ENCODE data around the gene GPR153. TPM values are rescaled to one million over a fixed set of nuclear protein-coding genes. Genes with fewer than 3 reads are reported as not detected.

Gene GPR153
- total RNA-seq, 1 donor from 2014 or later, result 16.6 TPM

- intact Hi-C loops (cut with DNase I), result no loop called here
Observed at GRCh38 chr1:6271006-6271405, 10.1 kb upstream of the GPR153 start.

GRCh38 chr1:6270401-6270800, 9.5 kb upstream of the GPR153 start:
- intact Hi-C loops (cut with DNase I), result no loop called here
- H3K36me3 ChIP-seq, result no peaks in the 10 kb centered on the region
- no peak for TF ChIP-seq CTCF (IDR thresholded peaks at IDR 0.05)
- no peaks in the 10 kb centered on the region for H3K4me1 ChIP-seq
- H3K27me3 ChIP-seq (ENCODE audit: low read depth), result no peaks in the 10 kb centered on the region
- H3K4me3 ChIP-seq, result no peak overlapping the region
- no peak for DNase-seq
- no peaks in the 10 kb centered on the region for H3K9me3 ChIP-seq
- no peak for ATAC-seq
- H3K27ac ChIP-seq, result no peak overlapping the region

More at GRCh38 chr1:6271006-6271405, 10.1 kb upstream of the GPR153 start:
- ATAC-seq (no peak), DNase-seq (no peak)
- Histone ChIP-seq H3K36me3 (no peaks in the 10 kb centered on the region), H3K27me3 (ENCODE audit: low read depth) (no peaks in the 10 kb centered on the region), H3K4me3 (no peak overlapping the region), H3K4me1 (peaks cover 6% of the 10 kb centered on the region), H3K27ac (no peak overlapping the region), H3K9me3 (no peaks in the 10 kb centered on the region)
- TF ChIP-seq CTCF (IDR thresholded peaks at IDR 0.05), result no peak

- DNase-seq (no peak), ATAC-seq (no peak)
- Histone ChIP-seq H3K27ac (no peak overlapping the region), H3K27me3 (ENCODE audit: low read depth) (no peaks in the 10 kb centered on the region), H3K9me3 (no peaks in the 10 kb centered on the region), H3K4me1 (no peaks in the 10 kb centered on the region), H3K36me3 (no peaks in the 10 kb centered on the region), H3K4me3 (no peak overlapping the region)
- intact Hi-C loops (cut with DNase I), result no loop called here
- no peak for TF ChIP-seq CTCF (IDR thresholded peaks at IDR 0.05)
Observed at GRCh38 chr1:6269720-6270400, 9.0 kb upstream of the GPR153 start.

DNA sequence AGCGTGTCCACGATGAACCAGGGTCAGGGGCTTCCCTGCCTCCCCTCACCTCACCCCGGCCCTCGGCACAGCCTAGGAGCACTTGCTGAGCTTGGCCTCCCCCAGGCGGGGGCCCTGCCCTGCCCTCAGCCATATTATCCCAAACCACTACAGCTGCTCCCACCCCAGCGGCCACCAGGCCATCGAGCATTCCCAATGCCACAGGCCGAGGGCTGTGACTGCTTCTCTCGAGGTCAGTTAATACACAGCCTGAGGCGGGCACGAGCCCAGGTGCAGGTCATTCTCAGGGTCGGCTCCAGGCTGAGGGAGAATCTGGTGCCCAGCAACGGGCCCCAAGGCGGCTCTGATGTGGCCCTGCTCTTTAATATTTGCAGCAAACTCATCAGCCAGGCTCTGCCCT, 8.4 kb upstream of the GPR153 start:
- TF ChIP-seq CTCF (IDR thresholded peaks at IDR 0.05), result no peak
- intact Hi-C loops (cut with DNase I), result no loop called here
- no peaks in the 10 kb centered on the region for H3K36me3 ChIP-seq
- no peak for ATAC-seq
- H3K4me1 ChIP-seq, result no peaks in the 10 kb centered on the region
- H3K27me3 ChIP-seq (ENCODE audit: low read depth), result no peaks in the 10 kb centered on the region
- no peak for DNase-seq
- no peak overlapping the region for H3K4me3 ChIP-seq
- no peak overlapping the region for H3K27ac ChIP-seq
- H3K9me3 ChIP-seq, result no peaks in the 10 kb centered on the region

DNA sequence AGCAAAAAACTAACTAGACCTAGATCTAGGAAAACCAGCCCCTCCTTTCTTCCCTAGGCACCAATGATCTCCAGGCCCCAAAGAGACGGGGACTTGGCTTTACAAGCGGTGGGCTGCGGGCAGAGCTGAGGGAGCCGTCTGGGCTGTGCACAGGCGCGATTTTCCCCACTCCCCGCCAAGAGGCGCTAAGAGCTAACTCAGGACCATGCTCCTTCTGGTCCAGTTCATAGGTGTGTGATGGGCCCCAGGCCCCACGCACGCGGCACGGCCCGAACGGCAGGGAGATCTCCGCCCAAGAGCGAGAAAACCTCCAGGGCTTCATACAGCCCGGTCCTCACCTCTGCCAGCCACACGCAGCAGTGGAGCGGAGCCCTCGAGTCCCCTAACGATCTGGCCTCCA, 7.5 kb upstream of the GPR153 start:
- no peak for TF ChIP-seq CTCF (IDR thresholded peaks at IDR 0.05)
- H3K4me1 ChIP-seq, result peaks cover 6% of the 10 kb centered on the region
- DNase-seq (no peak), ATAC-seq (no peak)
- intact Hi-C loops (cut with DNase I), result no loop called here
- H3K9me3 ChIP-seq, result no peaks in the 10 kb centered on the region
- no peak overlapping the region for H3K27ac ChIP-seq
- no peaks in the 10 kb centered on the region for H3K36me3 ChIP-seq
- H3K27me3 ChIP-seq (ENCODE audit: low read depth), result no peaks in the 10 kb centered on the region
- no peak overlapping the region for H3K4me3 ChIP-seq
